Activated CD8-positive, alpha-beta memory T cell treated with anti-CD3 and anti-CD28 coated beads, Interleukin-2, amount 50 U/mL, for 48 hours (primary cell): Measurements from ENCODE around the gene CSTPP1.
"Not testable (repeated sequence)": the region's sequence is repeated elsewhere in the genome, so short reads cannot be mapped to it uniquely, and the experiment has no call there.

Source experiments
- DNase-seq: peaks from one replicate; pipeline ENCODE4 v3.0.0-alpha.2; 2020

The CSTPP1 gene

DNA sequence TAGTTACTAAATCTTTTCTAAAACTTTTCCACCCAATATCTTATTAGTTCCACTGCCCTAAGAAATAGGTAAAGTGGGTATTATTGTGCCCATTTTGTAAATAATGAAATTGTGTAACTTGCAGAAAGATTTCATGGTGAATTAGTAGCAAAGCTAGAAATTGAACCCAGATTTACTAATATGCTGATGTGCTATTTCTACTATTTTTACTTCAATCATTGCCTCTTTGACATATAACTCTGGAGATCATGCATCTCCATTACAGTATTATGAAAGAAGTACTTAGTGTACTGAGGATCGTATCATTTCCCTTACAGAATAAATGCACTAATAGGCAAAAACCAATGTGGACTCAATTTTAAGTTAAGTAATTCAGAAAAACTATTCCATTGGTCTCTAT, 119.0 kb downstream of the CSTPP1 start:
- DNase-seq: no peak

DNA sequence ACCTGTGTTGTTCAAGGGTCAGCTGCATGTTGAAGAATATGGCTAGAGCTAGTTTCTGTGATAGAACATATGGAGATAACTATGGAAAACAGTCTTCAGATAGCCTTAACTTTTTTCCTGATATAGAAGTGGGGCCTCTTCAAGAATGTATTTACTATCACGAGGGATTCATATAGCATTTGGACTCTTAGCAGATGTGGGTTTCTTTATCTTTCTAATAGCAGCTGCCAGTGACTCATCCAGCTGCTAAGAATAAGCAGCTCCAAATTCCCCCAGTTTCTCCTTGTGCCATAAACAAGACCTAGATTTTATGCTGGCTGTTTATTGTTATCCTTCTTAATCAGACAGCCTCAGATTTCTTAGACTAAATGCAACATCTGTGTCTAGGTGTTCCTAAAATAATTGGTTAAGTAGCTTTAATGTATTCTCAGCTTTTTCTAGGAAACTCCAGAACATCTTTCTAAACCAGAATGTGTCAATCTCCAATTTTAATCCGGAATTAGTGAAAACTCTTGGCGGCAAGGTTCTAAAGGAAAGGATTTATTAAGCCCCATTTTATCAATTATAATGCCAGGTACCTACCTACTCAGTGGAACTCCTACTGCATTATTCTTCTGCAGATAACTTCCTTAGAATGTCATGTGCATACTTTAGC, 119.8 kb downstream of the CSTPP1 start:
- DNase-seq: no peak

DNA sequence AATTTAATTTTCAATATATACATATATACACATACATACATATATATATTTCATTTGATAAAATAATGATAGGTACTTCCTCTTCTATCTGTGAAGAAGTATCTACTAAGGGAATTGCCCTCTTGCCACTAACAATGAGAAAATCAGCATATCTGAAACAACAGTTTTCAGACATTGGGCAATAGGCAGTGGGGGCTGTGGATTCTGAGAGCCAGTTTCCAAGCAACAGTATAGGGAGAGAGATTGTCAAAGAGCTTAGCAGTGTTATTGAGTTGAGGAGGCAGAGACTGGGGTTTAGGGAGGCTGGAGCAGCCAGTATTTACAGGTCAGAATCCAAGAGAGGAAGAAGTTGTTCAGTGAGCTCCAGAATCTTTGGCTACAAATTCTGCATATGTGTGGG, 120.8 kb downstream of the CSTPP1 start:
- DNase-seq: no peak

DNA sequence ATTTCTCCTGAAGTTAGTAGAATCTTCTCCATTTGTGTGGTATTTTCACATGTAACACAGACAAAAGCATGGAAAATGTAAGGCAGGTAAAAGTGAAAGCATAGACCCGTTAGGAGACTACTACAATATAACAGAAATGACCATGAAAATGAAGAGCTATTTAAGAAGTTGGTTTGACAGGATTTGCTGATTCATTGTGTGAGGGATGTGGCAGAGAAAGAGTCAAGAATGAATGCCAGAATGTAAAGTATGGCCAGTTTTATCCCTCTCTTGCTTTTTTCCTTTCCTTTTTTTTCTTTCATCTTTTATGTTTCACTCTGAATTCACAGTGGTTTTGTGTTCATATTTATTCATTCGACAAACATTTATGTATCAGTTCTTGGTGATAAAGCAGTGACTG, 124.2 kb downstream of the CSTPP1 start:
- DNase-seq: no peak

DNA sequence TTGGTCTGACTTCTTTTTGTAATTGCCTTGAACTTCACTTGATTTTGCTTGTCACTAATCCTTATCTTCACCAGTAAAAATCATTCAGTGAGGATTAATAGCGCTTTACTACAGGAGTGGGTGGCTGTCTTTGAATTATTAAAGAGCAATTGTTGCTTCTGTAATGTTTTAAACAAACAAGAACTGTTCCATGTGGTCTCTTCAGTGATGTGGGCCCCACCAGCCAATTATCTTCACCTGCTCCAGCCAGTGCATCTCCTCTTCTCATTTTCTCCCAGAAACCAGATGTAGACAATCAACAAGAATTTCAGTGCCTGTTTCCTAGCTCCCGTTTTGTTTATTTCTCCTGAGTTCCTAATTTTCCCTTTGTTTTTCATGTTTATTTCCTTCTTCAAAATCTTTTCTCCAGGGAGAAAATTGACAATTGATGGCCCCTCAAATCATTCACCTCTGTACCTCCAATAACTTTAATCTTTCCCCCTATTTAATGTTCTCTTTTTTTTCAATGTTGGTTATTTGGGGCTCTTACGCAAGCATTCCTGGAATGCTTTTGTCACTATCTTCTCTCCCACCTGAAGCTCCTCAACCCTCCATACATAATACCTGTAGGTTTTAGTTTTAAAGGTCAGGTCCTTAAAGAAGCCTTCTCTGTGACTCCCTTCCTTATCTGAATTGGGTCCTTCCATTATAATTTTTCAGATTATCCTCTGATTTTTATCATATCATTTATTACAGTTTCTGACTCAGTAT, 125.0 kb downstream of the CSTPP1 start:
- no peak for DNase-seq

DNA sequence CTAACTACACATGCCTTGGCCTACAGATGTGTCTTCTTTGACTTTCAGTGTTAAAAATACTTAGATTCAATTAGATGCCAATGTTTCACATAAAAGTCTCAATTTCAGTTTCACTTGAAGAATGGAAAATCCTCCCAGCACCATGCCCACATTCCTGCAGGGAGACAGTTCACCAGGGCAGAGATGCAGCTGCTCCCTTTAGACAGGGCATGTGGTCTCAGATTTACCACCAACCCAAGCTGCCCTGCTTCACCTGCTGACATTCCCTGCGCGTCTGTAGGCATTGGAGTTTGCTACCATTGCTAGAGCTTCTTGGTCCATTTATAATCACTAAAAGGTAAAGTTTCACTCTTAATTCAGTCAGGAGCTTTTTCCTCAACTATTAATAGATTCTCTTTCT, 126.2 kb downstream of the CSTPP1 start:
- no peak for DNase-seq

DNA sequence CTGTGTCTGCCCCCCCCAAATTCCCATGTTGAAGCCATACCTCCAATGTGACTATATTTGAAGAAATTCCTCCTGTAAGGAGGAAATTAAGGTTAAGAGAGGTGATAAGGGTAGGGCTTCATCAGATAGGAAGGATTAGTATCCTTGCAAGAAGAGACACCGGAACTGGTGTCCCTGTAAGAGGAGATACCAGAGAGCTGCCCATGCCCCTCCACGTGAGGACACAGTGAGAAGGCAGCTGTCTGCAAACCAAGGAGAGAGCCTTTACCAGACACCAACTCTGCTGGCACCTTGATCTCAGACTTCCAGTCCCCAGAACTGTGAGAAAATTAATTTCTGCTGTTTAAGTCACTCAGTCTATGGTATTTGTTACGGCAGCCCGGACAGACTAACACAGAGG, 130.8 kb downstream of the CSTPP1 start:
- DNase-seq: no peak

DNA sequence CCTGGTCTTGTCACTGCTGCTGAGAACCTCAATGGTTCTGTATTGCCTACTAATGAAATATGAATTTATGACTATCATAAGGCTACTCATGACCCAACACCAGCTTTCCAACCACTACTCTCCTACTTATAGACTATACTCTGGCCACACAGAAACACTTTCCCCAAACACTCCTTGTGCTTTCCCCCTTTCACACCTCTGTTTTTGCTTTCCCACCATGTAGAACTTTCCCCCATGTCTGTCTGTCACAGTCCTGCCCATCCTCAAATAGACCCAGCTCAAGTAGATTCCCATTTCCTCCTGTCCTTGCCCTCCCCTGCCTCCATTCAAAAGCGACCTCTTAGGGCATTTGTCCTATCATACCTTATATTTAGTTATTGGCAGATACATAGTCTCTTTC, 134.2 kb downstream of the CSTPP1 start:
- DNase-seq: no peak

DNA sequence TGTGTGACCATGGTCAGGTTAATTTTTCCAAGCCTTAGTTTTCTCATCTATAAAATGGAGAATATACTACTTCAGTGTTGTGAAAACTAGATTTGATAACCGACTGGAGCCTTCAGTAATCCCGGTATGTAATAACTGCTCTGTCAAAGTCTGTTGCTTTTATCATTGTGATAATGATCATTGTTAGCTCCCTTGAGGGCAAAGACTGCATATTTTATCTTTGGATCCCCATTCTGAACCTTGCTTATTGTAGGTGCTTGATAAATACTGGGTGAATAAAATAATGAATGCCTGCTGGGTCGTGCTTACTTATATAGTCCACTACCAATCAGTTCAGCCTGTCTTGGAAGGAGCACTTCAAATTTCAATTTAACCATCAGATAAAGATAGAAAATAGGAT, 134.8 kb downstream of the CSTPP1 start:
- DNase-seq: no peak

DNA sequence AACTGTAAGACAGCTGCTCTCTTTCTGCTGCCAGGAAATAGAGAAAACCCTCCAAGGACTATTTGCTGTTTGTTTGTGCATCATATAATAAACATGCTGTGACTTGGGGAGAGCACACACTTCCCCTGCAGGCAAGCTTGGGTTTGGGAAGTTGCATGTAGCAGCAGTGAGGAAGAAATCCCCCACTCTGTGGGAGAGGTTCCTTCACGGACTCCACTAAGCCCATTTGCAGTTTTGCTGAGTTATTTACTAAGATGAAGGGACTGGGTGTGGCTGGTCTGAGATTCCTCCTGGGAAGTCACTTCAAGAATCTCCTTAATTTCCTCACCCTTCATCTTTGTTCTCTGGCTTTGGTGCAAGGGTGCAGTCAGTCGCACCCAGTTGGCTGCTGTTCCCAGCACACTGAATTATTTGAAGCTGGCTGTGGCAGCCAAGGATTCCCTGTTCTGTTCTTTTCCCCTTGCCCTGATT, 135.3 kb downstream of the CSTPP1 start:
- no peak for DNase-seq

DNA sequence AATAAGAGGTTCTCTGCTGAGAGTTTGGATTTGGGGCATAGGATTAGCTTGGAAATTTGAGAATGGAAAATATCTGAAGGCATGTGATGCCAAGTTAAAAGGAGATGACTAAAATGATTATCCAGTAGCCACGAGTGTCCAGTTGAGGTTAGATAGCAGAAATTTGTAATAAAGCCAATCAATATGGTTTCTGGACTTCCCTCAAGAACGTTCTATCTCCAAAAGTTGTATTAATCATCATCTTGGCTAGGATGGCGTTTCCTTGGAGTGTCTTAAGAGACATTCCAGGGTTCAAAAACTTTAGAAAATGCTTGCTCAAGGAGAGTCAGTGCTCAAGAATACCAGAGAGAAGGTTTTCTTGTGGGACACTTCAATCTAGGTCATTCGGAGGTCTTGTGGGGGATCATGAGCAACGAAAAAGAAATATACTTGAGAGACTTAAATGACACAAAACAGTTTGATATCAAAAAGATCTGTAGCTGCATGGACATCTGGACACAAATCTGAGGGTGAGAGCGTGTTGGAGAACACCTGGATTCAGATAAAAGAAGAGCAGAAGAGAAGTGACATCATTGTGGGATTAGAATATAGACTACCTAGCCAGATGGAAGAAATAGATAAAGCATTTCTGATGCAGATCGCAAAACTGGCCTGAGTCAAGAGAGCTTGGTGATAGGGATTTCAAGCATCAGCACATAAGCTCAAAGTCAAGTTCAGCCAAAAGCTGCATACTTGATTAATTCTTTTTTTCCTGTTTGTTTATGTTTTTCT, 142.4 kb downstream of the CSTPP1 start:
- DNase-seq: no peak

DNA sequence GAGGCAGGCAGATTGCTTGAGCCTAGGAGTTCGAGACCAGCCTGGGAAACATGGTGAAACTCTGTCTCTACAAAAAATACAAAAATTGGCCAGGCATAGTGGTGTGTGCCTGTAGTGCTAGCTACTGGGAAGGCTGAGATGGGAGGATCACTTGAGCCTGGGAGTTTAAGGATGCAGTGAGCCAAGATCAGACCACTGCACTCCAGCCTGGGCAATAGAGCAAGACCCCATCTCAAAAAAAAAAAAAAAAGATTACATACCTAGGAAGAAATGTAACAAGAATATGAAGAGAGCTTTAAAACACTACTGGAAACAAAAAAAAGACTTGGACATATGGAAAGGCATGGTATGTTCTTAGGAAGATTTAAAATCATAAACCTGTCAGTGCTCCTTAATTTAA, 144.2 kb downstream of the CSTPP1 start:
- DNase-seq: not testable (repeated sequence)

DNA sequence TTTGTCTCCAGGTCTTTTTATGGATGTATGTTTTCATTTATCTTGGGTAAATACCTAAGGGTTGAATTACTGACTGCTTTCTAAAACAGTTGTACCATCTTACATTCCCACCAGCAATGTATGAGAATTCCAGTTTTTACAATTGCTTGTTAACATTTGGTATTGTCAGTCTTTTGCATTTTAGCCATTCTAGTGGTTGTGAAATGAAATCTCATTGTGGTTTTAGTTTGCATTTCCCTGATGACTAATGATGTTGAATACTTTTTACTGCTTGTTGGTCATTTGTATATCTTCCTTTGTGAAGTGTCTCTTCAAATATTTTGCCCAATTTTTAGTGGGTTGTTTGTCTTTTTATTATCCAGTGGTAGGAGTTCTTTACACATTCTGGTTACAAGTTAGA, 147.4 kb downstream of the CSTPP1 start:
- no peak for DNase-seq

DNA sequence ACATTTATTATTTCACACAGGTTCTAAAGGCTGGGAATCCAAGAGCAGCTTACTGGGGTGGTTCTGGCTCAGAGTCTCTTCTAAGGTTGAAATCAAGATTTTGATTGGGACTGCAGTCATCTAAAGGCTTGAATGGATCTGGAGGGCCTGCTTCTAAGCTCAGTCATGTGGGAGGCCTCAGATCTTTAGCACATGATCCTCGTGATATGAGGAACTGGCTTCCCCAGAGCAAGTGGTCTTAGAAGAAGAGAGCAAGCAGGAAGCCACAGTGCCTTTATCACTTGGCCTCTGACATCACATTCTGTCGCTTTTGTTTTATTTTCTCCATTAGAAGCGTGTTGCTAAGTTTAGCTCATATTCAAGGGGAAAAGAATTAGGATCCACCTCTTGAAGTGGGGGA, 151.2 kb downstream of the CSTPP1 start:
- no peak for DNase-seq

DNA sequence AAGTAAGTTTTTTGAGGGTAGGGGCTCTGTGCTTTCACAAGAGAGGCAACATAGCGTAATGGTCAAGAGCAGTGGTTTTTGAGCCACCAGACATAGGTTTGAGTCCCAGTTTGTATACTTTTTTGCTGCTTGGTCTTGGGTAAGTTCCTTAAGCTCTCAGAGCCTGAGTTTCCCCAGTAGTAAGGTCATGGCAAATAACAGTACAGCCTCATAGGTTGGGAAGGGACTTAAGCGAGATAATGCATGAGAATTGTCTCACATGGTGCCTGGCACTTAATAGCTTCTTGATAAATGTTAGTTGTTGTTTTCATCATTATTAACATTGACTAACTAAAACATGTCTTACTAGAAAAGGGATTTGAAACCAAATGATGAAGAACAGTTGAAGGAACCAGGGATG, 157.0 kb downstream of the CSTPP1 start:
- DNase-seq: no peak

DNA sequence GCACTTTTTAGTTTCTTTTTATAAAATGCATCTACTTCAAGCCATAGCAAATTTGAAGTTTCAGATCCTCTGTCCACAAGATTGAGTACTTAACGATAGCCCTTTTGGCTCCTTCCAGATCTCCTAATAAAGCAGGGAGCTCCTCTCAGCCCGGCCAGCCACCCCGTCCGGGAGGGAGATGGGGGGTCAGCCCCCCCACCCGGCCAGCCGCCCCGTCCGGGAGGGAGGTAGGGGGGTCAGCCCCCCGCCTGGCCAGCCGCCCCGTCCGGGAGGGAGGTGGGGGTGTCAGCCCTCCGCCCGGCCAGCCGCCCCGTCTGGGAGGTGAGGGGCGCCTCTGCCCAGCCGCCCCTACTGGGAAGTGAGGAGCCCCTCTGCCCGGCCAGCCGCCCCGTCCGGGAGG, 160.3 kb downstream of the CSTPP1 start:
- DNase-seq: not testable (repeated sequence)

DNA sequence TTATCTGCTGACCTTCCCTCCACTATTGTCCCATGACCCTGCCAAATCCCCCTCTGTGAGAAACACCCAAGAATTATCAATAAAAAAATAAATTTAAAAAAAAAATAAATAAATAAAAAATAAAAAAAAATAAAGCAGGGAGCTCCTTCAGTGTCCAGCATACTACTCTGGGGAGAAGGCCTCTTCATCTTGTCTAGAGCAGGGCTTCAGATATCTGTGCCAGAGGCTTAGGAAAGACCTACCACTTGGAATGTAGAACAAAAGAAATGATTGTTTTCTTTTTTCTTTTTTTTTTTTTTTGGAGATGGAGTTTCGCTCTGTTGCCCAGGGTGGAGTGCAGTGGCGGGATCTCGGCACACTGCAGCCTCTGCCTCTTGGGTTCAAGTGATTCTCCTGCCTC, 161.7 kb downstream of the CSTPP1 start:
- not testable (repeated sequence) for DNase-seq

DNA sequence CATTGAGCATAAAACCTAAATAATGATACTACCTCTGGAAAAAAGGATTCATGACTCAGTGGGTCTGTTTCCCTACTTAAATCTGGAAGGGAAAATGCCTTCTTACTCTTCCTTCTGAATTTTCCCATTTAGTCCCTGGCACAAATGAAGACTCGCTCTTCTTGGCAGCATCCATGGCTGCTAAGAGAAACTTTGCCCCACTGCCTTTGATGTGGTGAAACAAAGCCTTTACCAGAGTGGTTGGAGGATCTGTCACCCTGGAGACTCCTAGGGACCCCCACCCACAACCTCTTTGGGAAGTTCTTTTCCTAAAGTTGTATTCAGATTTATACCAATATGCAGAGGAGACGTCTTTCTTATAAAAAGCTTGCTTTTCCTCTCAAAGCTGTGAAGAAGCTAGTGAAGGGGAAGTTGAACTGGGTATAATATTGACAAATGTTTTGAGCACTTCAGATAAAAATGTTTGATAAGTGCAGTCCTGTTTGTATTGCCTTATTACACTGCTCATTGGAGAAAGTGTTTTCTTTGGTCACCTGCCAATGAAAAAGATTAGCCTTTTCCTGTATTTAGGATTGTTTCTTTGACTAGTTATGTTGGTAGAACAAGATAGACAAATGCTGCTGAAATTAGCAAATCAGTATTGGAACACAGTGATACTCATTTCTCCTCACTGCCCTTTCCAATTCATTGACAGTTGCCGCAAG, 162.8 kb downstream of the CSTPP1 start:
- no peak for DNase-seq

DNA sequence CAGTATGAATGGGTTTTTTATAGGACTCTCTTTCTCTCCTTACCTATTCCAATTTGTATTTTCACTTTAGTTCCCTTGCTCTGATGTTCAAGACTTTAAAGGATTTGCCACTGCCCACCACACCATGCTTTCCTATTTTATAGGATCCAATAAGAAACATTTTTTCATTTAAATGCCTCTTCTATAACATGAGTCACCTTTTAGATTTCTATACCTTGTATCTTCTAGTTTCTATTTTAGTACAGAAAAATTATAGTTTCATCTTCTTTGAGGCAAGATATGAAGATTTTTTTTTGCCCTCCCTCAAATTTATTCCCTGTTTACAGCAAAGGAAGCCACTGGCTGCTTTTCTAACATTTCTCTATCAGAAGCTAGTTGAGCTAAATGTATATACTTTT, 163.4 kb downstream of the CSTPP1 start:
- no peak for DNase-seq

DNA sequence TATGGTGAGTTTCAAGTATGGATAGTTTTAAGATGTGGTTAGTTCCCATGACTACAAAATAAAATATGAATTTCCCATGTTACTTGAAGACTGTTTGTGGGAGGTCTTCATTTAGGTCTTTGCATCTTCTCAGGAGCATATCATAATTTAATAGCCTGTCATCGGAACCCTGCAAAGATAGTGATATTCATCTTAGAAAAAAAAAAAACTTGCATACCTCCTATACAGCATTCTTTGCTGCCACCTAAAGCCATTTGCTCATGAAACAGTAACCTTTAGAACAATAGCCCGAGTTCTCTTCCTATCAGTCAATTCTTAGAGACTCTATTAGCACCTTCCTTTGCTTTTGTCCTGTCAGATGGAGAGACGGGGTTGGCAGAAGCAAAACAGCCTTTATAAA, 164.8 kb downstream of the CSTPP1 start:
- no peak for DNase-seq

DNA sequence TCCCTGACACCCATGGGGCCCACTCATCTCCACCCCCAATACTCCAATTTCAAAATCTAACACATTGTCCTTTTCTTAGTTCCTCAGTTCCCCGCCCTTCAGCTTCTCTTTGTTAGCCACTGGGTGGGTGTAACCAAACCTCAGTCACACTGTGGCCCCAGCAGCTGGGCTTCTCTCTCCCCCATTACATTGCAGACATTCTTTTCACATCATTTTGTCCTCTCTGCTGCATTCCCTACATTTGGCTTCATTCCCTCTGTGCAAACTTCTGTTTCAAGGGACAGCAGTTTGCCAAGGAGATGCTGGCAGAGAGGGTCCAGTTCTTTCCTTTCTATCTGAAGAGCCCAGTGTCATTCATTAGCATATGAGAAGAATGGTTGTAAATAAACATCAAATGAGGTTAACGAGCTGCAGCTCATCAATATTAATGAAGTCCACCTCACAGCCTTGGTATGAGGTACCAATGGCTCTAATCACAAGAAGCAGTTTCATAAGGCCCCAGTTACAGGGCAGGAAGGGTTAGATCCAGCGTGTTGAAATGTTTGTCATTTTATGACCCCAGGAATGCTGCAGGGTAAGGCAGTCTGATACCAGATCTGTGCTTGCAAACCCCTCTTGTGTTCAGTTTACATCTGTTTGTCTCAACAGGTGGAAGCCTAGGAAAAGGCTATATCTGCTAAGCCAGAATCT, 167.8 kb downstream of the CSTPP1 start:
- no peak for DNase-seq

DNA sequence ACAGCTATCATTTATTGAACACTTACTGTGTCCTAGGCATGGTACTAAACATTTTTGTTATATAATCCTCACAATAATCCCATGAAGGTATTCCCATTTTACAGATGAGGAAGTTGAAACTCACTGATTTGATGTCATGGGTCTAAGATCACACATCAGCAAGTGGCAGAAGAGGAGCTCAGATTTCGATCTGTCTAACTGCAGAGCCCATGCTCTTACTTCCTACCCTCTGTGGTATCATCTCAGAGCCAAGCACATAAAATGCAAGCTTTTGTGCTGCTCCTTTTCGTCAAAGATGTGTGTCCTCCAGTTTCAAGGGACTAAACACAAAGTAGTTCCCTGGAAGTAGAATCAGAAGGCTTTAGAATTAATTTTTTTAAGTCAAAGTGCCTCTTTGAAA, 169.0 kb downstream of the CSTPP1 start:
- no peak for DNase-seq

DNA sequence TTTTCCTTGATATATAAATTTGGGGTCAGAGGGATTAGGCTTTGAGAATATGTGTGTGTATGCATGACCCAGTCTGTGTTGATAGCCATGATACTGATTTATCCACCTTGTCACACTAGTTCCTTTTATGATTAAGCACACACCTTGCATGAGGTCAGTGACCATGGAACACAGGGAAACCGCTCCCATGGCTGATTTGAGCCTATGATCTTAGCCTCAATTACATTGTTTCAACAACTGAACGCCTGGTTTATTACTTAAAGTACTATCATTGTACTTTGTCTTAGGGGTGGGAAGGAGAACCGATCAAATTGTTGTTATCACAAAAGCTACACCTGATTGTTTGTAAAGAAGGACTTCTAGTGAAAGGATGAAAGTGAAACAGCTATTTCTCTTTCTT, 169.4 kb downstream of the CSTPP1 start:
- no peak for DNase-seq
